HCT116 (cell line): Measurements from ENCODE around the gene C4orf50. TPM values are rescaled to one million over a fixed set of nuclear protein-coding genes. Genes with fewer than 3 reads are reported as not detected.

Experiments
- ATAC-seq: fragments of 200-7000 bp; cut with Tn5 transposase; 2 replicates; pipeline ENCODE4 v1.9.1; 2020; ENCODE audit warnings: mild to moderate bottlenecking, moderate library complexity
- BruUV-seq: library from RNA; stranded (reverse); fragments of 400-500 nt; replicated peaks from 2 replicates; lab custom pipeline; 2021; lab: Mats Ljungman, UMichigan
- CTCF ChIA-PET: fragments of 300-600 bp; sonication (Branson Sonifier 250); formaldehyde crosslinking; loops from one replicate; lab custom pipeline; 2021; ENCODE audit warnings: antibody characterized with exemption; lab: Charles Lee
- POLR2A ChIA-PET: fragments of 300-600, 350-600 bp; sonication (Branson Sonifier 250); formaldehyde crosslinking; loops from one replicate; lab custom pipeline; 2021; ENCODE audit warnings: antibody characterized with exemption; lab: Charles Lee
- RAD21 ChIA-PET, 2 experiments: fragments of 300-600 bp; sonication (Branson Sonifier 250); formaldehyde crosslinking; loops; one replicate each; lab custom pipeline; 2023; ENCODE audit warnings: low total read pairs in 2 of 2; ENCODE audit not compliant: uncharacterized antibody in 2 of 2, unreplicated experiment in 2 of 2, low non-redundant PET in 1 of 2; lab: Charles Lee
- DNase-seq: peaks from one replicate; pipeline ENCODE4 v3.0.0-alpha.2; 2010; ENCODE audit warnings: low read depth, low spot score
- H2AFZ ChIP-seq: fragments of 200-600 bp; shearing (Covaris generic), sonication (generic); 2 replicates; pipeline ENCODE4 v1.6.1; 2017; ENCODE audit warnings: low read depth, mixed run types, mixed read lengths, antibody characterized with exemption, low read length; ENCODE audit not compliant: poor library complexity, severe bottlenecking
- H3K27ac ChIP-seq: 2 replicates; pipeline ENCODE4 v1.5.1; 2012; ENCODE audit warnings: low read depth, low read length
- H3K27me3 ChIP-seq: fragments of 200-600 bp; sonication (generic); 2 replicates; pipeline ENCODE4 v1.6.1; 2016; ENCODE audit warnings: mixed run types, low read length, mixed read lengths; ENCODE audit not compliant: insufficient read depth
- H3K36me3 ChIP-seq, 2 experiments: fragments of 200-500 bp in 1 of 2; fragments of 200-600 bp in 1 of 2; sonication (Bioruptor generic) in 1 of 2; sonication (generic) in 1 of 2; 2 replicates each; pipeline versions ENCODE4 v1.5.1 to v1.6.1; 2014 to 2016; ENCODE audit warnings: low read length in 2 of 2, inconsistent platforms in 1 of 2, mixed read lengths in 1 of 2, mixed run types in 1 of 2; ENCODE audit not compliant: insufficient read depth in 2 of 2, control insufficient read depth in 1 of 2
- H3K4me1 ChIP-seq, 2 experiments: fragments of 200-600 bp in 1 of 2; sonication (generic) in 1 of 2; 2 replicates each; pipeline versions ENCODE4 v1.5.1 to v1.6.1; 2012 to 2017; ENCODE audit warnings: low read length in 2 of 2, inconsistent platforms in 1 of 2, mild to moderate bottlenecking in 1 of 2, mixed read lengths in 1 of 2, mixed run types in 1 of 2, moderate library complexity in 1 of 2; ENCODE audit not compliant: insufficient read depth in 2 of 2, control insufficient read depth in 1 of 2
- H3K4me2 ChIP-seq: fragments of 200-600 bp; sonication (generic); 2 replicates; pipeline ENCODE4 v1.6.1; 2017; ENCODE audit warnings: mixed run types, low read length, mixed read lengths
- H3K4me3 ChIP-seq, 2 experiments: fragments of 200-600 bp in 1 of 2; sonication (generic) in 1 of 2; replicated peaks in 1 of 2; 2 replicates each; pipeline ENCODE4 v1.5.1; 2011 to 2016; ENCODE audit warnings: low read length in 2 of 2, control low read depth in 1 of 2, low read depth in 1 of 2, mild to moderate bottlenecking in 1 of 2, mixed read lengths in 1 of 2, mixed run types in 1 of 2
- H3K79me2 ChIP-seq: fragments of 200-600 bp; sonication (generic); 2 replicates; pipeline ENCODE4 v1.6.1; 2017; ENCODE audit warnings: mild to moderate bottlenecking, mixed run types, low read length, moderate library complexity, mixed read lengths; ENCODE audit not compliant: insufficient read depth
- H3K9ac ChIP-seq: fragments of 200-600 bp; sonication (generic); 2 replicates; pipeline ENCODE4 v1.6.1; 2016; ENCODE audit warnings: low read length, mixed read lengths
- H3K9me2 ChIP-seq: fragments of 200-600 bp; sonication (generic), shearing (Covaris generic); 2 replicates; pipeline ENCODE4 v1.6.1; 2017; ENCODE audit warnings: mixed run types, mild to moderate bottlenecking, moderate library complexity; ENCODE audit not compliant: insufficient read depth
- H3K9me3 ChIP-seq, 2 experiments: fragments of 200-500 bp in 1 of 2; fragments of 200-600 bp in 1 of 2; sonication (Bioruptor generic) in 1 of 2; sonication (generic) in 1 of 2; 2 replicates each; pipeline ENCODE4 v1.6.1; 2014 to 2017; ENCODE audit warnings: low read length in 2 of 2, mixed read lengths in 2 of 2, inconsistent platforms in 1 of 2, low read depth in 1 of 2, mild to moderate bottlenecking in 1 of 2, mixed run types in 1 of 2, moderate library complexity in 1 of 2; ENCODE audit not compliant: control insufficient read depth in 1 of 2, insufficient read depth in 1 of 2
- H4K20me1 ChIP-seq: fragments of 200-600 bp; sonication (generic), shearing (Covaris generic); 2 replicates; pipeline ENCODE4 v1.6.1; 2017; ENCODE audit warnings: mixed run types, mild to moderate bottlenecking, moderate library complexity; ENCODE audit not compliant: insufficient read depth
- ATF3 ChIP-seq: IDR thresholded peaks from 2 replicates; pipeline ENCODE4 v1.6.1; 2012
- EZH2 ChIP-seq: fragments of 200-600 bp; sonication (generic); IDR thresholded peaks from 2 replicates; pipeline ENCODE4 v1.6.1; 2017; ENCODE audit warnings: antibody characterized with exemption, mixed run types
- EZH2phosphoT487 ChIP-seq: fragments of 200-600 bp; IDR thresholded peaks from 2 replicates; pipeline ENCODE4 v1.6.1; 2018; ENCODE audit warnings: antibody characterized with exemption, borderline replicate concordance
- FOSL1 ChIP-seq: IDR thresholded peaks from 2 replicates; pipeline ENCODE4 v1.6.1; 2012; ENCODE audit warnings: low read depth
- JUND ChIP-seq: IDR thresholded peaks from 2 replicates; pipeline ENCODE4 v1.6.1; 2012
- MAX ChIP-seq: IDR thresholded peaks from 2 replicates; pipeline ENCODE4 v1.6.1; 2012
- POLR2A ChIP-seq: IDR thresholded peaks from 2 replicates; pipeline ENCODE4 v1.7.0; 2011; ENCODE audit warnings: borderline replicate concordance; ENCODE audit not compliant: insufficient read depth, insufficient read length; ENCODE audit errors: extremely low read depth
- POLR2AphosphoS5 ChIP-seq: IDR thresholded peaks from 2 replicates; pipeline ENCODE4 v1.6.1; 2011; ENCODE audit warnings: mild to moderate bottlenecking, low read depth, low read length, moderate library complexity
- RAD21 ChIP-seq: IDR thresholded peaks from 2 replicates; pipeline ENCODE4 v1.6.1; 2012; ENCODE audit warnings: low read depth, mild to moderate bottlenecking
- SP1 ChIP-seq: IDR thresholded peaks from 2 replicates; pipeline ENCODE4 v1.6.1; 2012; ENCODE audit warnings: low read depth
- SRF ChIP-seq: IDR thresholded peaks from 2 replicates; pipeline ENCODE4 v1.6.1; 2012; ENCODE audit warnings: low read depth
- TCF7L2 ChIP-seq: IDR thresholded peaks from 2 replicates; pipeline ENCODE4 v1.7.0; 2011; ENCODE audit warnings: borderline replicate concordance, inconsistent platforms; ENCODE audit not compliant: insufficient read depth, insufficient read length; ENCODE audit errors: extremely low read depth
- ZFX ChIP-seq: fragments of 450-650 bp; IDR thresholded peaks from 2 replicates; pipeline ENCODE4 v1.6.1; 2017
- intact Hi-C: fragments of 100-400 bp; cut with micrococcal nuclease; formaldehyde crosslinking; loops from 2 replicates; pipeline ENCODE4 v1.10.0; 2022
- total RNA-seq: library from RNA; stranded (reverse); gene quantifications from one replicate; pipeline ENCODE4 v1.2.1, GENCODE V29; 2021; ENCODE audit not compliant: unreplicated experiment

The C4orf50 gene
- total RNA-seq, 1 experiment from 2014 or later, result not detected

- no peak overlapping the region for H3K4me2 ChIP-seq
- H3K4me3 ChIP-seq, result no peak overlapping the region
- RAD21 ChIA-PET, result no interaction called here
- BruUV-seq, result no TSS peak
- CTCF ChIA-PET, result interaction anchor here (1.2 kb wide), 1 partner anchor 26 kb away, joined by 4 read pairs; no protein-coding TSS in a partner anchor
- DNase-seq (no peak), ATAC-seq (no peak)
- no peak overlapping the region for H2AFZ ChIP-seq
- H3K36me3 ChIP-seq, result no peaks in the 10 kb centered on the region
- H4K20me1 ChIP-seq, result no peaks in the 10 kb centered on the region
- no peaks in the 10 kb centered on the region for H3K9me3 ChIP-seq
- peaks cover 16% of the 10 kb centered on the region for H3K27me3 ChIP-seq
- H3K79me2 ChIP-seq, result no peaks in the 10 kb centered on the region
- no peak overlapping the region for H3K27ac ChIP-seq
- intact Hi-C loops, result no loop called here
- POLR2A ChIA-PET, result no interaction called here
- H3K9me2 ChIP-seq, result no peaks in the 10 kb centered on the region
- H3K9ac ChIP-seq, result no peak overlapping the region
- H3K4me1 ChIP-seq, result no peaks in the 10 kb centered on the region
- TF ChIP-seq RAD21 (no peak), POLR2AphosphoS5 (no peak), EZH2 (no peak), EZH2phosphoT487 (no peak), MAX (no peak), TCF7L2 (no peak)
Observed at GRCh38 chr4:5973033-5973432, 45.2 kb downstream of the C4orf50 start.

- Histone ChIP-seq H3K36me3 (no peaks in the 10 kb centered on the region), H3K9me3 (no peaks in the 10 kb centered on the region), H3K4me1 (no peaks in the 10 kb centered on the region), H3K79me2 (no peaks in the 10 kb centered on the region)
- TF ChIP-seq SP1, result no peak
- no peak for TF ChIP-seq POLR2A
- no peak for TF ChIP-seq POLR2AphosphoS5
- TF ChIP-seq ATF3, result no peak
- no peak for TF ChIP-seq ZFX
- no peak for TF ChIP-seq MAX
- no peak for TF ChIP-seq EZH2
- no peak for TF ChIP-seq SRF
- no peak for TF ChIP-seq FOSL1
- no peak for TF ChIP-seq JUND
- TF ChIP-seq, all 23 proteins: peak for 0
- DNase-seq (no peak), ATAC-seq (no peak)
- BruUV-seq, result no TSS peak
- ChIA-PET RAD21 (no interaction called here), POLR2A (no interaction called here), CTCF (interaction anchor here (1.2 kb wide), 1 partner anchor 26 kb away, joined by 4 read pairs; no protein-coding TSS in a partner anchor)
- no peak overlapping the region for H2AFZ ChIP-seq
- H4K20me1 ChIP-seq, result no peaks in the 10 kb centered on the region
- no peaks in the 10 kb centered on the region for H3K9me2 ChIP-seq
- no peak overlapping the region for H3K4me2 ChIP-seq
- no peak overlapping the region for H3K4me3 ChIP-seq
- no peak overlapping the region for H3K9ac ChIP-seq
- H3K27ac ChIP-seq, result no peak overlapping the region
- intact Hi-C loops, result no loop called here
- peaks cover 11% of the 10 kb centered on the region for H3K27me3 ChIP-seq
Observed at GRCh38 chr4:5972571-5972970, 45.7 kb downstream of the C4orf50 start.
